HPDE6-E6E7 (cell line): ENCODE measurements around the gene PIR.

Experiments
- DNase-seq: peaks from one replicate; pipeline ENCODE4 v3.0.0; 2011; ENCODE audit warnings: missing footprints; ENCODE audit errors: extremely low spot score

Gene PIR

DNA sequence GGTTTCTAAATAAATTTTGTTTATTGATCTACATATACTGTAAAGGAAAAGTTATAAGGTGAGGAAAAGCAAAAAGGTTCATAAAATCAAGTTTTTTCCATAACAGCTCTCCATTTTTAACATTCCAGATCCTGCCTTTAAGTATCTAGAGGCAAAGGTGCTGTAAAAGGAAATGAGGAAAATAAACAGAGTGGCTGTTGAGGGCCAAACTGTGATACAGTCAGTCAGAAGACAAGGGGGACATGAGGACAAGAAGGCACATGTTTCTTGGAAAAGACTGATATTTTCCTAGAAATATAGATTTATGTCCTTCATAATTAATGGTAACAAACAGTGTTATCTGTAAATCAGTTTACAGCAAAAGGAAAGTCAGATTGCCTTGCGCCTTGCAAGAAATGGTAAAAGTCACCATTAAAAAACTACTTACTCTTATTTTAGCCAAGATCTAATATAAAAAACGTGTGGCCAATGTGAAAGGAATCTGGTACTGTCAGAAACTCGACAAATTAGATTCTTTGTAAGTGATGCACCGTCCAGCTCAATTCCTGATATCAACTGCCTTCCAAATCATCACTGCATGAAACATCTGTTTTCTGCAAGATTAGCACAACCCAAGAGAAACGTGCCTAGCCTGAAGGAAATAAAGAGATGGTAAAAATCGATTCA lies 75.0 kb downstream of the PIR start:
- DNase-seq: no peak

DNA sequence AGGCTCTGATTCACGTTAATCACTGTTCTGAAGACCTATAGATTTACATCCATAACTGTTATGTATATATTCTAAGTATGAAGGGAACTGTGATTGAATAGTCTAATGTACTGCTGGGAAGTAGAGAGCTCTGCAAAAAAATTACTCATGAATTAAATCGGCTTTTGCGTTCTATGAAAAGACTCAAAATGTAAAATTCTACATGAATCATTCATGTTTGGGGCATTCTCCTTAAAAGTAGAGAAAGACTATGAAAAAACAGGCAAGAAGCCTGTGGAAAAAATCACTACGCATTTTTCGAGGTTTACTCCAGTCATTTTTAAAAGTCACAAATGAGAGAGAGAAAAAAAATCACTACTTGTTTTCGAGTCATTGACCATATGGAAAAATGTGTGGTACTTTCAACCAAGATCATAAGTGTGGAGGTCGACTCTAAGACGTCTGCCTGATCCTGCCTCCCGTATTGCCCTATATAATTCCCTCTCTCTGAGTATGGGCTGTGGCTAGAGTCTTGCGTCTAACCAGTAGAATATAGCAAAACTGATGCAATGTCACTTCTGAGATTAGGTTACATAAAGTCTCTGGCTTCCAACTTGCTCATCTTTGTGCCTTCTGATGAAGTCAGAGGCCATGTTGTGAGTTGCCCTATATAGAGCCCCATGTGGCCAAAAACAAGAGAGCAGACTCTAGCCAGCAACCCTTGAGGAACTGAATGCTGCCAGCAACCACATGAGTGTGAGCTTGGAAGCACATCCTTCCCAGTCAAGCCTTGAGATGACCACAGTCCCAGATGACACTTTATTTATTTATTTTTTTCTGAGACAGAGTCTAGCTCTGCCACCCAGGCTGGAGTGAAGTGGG lies 76.8 kb downstream of the PIR start:
- DNase-seq: no peak

DNA sequence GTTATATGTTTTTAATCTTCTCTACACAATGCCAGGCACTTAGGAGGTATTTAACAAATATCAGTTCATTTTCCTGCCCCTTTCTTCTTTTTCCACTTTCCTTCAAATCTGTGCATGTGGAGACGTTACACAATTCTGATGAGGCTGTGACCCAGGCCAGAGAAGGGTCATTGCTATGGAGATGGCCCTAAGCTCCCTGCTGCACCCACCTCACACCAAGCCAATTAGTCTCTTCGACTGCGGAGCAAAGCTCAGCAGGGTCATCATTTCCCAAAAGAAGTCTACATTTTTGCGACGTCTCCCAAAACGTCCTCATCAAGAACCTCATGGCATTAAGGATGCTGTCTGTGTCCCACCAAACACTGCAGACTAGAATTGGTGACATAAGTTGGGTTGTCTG lies 80.0 kb downstream of the PIR start:
- no peak for DNase-seq

DNA sequence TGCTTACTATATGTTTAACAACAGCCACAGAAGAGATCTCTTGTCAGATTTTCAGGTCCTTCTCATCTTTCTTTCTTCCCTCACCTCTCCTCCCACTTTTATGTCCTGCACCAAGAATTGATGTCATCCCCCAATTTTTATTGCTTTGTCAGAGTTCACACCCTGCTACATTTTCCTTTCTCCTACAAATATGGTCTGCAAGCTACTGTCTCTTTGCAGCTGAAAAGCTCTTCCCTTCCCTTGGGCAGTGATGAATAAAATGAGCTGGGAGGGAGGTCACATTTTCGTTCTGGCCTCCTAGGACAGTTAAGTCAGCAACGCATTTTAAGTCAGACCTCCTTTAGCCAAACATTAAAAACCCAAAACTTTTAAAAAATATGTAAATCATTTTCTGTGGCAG lies 82.2 kb downstream of the PIR start:
- no peak for DNase-seq

DNA sequence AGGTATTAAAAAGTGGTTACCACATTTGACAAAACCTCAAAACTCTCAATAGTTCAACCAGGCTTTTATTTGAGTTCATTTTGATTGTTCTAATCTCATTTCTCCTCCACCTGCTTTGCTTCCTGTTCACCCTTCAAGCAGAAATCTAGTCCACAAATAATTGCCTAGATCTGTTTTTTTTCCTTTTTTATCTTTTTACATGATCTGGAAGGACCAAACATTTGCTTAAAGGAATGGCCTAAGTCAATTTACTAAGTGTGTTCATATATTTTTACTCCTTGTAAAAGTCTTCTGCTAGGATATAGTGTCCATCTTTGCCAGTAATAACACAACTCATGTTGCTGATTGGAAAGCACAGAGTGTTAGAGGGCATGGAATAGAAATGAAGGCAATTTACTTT lies 82.7 kb downstream of the PIR start:
- no peak for DNase-seq

DNA sequence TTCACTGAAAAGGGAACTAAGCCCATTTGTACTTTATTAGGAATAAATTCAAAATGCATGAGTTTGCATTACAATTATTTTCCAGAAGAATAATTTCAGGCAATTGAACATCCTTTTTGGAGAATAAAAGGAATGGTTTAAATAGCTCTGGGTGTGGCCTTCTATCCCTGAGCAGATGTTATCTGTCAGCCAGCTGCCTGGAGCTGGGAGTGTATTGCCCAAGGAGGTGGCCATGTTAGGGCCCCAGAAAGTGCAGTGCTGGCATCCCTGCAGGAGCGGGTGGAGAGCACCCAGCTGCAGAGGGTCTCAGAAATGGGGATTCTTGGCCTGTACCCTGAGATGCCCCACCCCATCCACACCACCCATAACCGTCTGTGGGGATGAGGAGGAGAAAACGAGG lies 87.3 kb downstream of the PIR start:
- no peak for DNase-seq

DNA sequence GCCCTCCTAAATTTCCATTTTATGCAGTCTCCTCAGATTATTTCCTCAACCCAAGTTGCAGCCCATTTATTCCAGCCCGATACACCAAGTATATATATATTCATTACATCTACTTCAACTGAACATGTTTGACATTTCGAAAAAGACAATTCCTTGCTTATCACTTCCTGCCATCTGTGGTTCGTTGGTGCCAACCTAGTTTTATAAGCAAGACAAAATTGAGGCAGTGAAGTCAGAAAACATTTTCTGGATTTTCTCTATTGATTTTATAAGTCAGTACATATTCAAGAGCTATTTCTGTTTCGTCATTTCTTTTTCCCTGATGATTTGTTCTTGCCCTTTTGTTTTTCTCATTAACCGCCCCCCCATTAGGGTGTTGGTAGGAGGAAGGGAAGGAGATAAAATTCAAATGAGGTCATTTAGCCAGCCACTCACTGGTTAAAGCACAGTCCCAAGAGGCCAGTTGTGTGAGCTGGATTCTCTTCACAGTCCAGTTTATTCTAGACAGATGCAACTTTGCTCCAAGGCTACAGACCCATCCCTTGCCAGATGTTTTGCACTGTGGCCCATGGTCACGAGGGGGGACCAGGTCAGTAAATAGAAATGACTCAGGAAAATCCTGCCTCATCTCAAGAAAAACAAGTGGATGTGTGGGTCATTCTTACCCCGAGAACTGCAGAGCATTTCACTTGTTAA lies 88.6 kb downstream of the PIR start:
- no peak for DNase-seq

DNA sequence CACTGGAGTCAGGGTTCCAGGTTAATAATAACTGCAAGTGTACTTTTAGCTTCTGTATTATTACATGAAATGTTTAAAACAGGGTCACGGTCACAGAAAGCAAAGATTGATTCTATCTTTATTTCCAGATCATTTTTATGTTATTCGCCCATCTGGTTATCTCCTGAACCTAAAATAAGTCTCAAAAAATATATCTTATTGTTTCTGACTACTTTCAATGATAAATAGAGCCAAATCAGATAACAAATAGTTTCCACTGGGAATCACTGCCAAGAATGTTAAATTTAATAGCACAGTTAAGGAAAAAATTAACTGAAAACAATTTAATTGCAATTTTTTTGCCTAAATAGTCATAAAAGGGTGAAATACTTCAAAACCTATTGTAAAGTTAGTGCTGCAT lies 91.8 kb downstream of the PIR start:
- no peak for DNase-seq

DNA sequence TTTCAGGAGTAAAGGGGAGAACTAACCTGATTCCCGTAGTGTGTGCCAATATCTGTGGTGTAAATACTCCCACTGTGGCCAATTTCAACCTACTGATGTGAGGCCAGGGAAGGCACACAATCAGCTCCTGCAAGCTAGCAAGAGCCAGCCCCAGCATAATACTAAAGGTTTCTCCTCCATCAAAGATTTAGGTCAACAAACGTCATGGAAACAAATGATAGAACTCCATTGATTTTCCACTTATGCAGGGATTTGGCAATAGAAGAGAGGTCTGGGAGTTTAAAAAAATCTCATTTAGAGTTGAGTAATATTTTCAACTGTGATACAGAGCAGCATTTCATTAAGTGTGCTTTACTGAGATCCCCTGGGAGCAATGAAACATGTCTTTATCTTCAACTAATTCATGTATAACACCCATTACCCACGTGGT lies 93.2 kb downstream of the PIR start:
- no peak for DNase-seq

DNA sequence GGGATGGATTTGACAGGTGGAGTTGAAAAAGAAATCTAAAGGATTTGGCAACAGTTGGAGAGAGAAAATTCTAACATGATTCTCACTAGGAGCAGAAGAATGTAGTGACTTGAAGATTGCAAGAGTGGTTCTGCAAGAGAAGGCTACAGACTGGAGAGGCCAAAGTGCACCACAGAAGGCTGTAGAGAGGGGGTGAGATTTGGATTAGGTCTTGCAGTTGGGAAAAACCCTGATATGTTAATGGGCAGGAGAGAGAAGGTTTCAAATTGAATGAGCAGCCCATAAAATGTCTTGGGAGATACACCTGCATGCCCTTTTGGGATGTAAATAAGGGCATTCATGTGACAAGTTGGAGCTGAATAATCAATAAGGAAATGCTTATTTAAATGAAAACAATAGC lies 94.3 kb downstream of the PIR start:
- DNase-seq: no peak

DNA sequence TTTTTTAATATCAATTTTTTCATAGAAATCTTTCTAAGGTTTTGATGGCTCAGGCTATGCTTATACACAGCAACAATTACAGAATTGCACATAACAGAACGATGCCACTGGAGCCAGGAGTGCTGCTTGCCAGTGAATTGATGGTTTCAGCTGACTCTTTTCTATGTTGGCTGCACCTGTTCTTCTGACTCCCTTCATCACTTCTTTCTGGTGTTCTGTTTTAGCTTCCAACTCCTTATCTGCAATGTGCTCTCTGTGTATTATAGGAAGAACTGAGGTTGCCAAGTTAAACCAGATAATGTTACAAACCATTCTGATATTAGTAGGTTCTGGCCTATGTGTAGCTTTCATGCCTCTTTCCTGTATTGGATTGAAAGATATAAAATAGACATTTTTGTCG lies 97.3 kb downstream of the PIR start:
- no peak for DNase-seq

DNA sequence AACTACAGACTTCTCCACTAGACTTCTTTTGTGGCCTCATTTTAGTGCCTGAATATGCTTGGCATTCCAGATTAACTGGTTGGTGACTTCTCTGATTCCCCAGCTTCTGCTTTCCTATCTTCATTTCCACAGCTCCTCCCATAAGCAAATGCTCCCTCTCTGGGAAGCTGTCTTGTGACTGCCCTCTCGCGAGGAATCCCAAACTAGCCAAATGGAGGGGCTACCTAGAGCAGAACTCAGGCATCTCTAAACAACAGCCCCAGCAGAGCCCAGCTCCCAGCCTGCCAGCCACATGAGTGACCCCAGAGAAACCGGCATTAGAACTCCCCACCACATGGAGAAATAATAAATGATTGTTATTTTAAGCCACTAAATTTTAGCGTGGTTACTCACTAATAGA lies 101.3 kb downstream of the PIR start:
- DNase-seq: no peak

DNA sequence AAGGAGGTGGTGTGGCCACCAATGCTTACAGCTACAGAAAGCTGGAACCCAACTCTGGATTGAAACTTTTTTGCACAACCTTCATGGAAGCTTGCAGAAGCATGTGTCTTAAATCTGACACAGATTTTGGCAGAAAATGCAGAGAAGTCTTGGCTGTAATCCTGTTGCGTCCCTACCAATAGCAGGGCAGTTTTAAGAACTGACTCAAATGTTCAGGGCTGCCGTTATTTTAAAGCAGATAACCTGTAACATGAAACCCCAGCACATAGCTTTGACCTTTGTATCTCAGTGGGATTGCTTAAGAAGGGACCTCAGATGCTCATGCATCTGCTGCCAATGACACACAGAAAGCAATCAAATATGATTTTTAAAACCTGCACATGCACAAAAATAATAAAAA lies 108.8 kb downstream of the PIR start, which contains the start of gene VEGFD:
VEGFD (minus strand) TSS at position 110 of the 400 bp plus-strand sequence. CDS start 467 bp downstream, outside the sequence.
- DNase-seq: no peak

DNA sequence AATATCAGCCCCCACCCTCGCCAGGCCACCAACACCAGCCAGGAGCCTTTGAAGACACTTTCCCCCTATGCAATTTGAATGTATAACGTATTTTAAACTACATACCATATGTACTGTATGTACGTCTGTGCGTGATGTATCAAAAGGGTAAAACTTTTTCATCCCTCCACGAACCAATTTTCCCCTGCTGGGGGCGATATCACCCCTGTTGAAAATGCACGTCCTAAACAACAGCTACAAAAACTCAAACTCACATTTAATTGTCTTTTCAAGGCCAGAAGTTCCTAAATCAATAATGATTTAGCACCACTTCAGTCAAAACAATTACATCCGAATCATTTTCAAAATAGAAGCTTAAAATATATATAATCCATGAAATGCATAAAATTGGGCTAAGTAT lies 110.3 kb downstream of the PIR start:
- DNase-seq: no peak

DNA sequence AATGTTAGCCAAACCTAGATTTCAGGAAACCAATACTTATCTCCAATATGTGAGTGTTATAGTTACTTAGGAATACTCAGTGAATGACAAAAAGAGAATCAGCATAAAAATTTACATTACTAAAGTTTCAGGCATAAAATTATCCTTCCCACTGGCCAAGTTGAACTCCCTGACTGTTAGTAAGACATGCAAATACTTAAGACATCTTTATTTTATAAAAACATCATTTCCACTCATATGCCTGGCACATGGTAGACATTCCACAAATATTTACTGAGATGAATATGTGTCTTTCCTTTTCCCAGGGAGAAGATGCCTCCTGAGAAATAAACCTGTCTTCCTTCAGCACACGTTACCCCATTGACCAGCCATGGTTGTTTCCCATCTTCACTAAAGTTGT lies 116.2 kb downstream of the PIR start:
- no peak for DNase-seq

DNA sequence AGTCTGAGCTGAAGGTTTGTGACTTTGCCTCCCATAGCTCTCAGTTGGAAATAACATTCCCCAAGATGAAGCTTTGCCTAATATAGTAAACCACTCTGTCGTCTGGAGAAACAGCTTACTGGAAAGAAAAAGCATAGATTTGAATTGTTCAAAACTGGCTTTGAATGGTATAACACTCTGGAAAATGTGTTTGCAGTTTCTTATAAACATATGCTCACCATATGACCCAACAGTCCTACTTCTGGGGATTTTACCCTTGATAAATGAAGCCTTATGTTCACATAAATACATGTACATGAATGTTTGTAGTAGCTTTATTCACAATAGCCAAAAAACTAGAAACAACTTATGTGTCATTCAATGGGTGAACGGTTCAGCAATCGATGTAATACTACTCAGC lies 119.2 kb downstream of the PIR start:
- no peak for DNase-seq

DNA sequence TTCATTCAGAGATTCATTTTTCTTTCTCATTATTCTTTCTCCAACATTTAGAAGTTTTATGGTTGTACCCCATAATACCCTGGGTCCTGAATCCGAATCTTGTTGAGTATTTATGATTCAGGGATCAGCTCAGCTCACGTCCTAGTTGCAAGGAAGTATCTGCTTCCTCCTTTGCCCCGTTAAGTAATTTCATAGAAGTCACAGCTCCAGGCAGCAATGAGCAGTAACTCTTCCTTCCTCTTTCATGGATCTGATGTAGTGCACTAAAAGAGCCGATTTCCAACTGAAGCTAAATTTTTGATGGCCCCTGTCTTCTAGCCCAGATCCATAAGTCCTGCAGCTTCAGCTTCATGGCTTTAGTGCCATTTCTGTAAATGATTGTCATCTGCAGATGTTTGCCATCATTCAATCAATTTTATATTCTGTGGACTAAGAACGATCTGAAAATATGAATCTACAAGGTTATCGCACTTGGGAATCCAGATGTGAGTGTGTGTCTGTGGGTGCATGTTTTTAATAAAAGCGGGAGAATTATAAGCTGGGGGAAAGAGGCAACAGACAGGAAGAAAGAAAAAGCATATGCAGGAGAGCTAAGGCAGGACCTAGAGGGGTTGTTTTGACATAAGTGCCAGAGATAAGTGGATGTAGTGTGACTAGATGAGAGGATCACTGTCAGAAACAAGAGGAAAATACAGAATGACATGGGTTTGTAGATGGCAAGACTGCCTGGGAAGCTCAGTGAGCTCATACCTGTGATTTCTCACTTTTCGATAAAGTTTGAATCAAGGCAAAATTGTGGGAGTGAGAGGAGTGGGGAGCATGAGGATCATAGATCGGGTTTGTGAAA lies 126.4 kb downstream of the PIR start:
- no peak for DNase-seq

DNA sequence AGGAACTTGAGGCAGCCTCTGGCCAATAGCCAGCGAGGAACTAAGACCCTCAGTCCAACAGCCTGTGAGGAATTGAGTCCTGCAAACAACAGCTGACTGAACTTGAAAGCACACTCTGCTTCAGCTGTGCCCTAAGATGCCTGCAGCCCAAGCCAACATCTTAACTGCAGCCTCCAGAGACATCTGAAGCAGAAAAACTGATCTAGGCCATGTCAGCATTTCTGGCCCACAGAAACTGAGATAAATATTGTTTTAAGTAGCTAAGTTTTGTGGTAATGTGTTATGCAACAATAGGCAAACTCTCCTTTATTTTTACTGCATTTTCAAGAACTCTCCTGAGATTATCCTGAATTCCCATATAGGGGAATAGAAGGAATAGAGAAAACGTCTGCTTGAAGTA lies 133.4 kb downstream of the PIR start:
- no peak for DNase-seq

DNA sequence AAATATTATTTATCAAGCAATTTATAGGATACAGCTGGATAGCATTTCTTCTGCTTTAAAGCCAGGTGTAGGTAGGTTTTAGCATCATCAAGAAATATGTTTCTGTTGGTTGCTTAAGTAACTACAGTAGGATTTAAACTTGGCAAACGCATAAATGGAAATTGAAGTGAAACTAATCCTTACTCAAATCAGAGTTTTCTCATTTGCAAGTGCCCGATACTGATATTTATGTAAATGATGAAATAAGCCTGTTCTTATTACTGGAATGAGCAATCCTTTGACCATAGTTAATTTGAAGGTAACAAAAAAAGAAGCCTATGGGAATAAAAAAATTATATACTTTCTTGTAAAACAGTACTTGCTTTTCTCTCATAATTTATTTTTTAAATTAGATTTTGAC lies 134.6 kb downstream of the PIR start:
- no peak for DNase-seq

DNA sequence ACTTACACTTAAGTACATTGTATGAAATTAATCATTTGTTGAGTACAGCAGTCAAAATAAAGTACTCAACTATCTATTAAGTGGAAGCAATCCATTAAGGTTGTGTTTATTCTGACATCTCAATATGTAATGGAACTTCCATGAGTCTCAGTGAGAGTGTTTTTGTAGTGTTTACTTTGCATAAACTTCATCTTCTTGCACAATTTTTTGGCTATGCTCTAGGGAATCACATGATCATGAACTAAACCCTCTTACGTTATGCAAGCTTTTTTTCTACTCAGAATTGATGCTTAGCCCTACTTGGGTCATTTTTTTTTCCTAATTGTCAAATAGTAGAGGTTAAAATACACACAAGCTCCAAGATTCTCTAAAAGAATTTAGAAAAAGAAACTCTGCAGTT lies 136.7 kb downstream of the PIR start:
- DNase-seq: no peak

DNA sequence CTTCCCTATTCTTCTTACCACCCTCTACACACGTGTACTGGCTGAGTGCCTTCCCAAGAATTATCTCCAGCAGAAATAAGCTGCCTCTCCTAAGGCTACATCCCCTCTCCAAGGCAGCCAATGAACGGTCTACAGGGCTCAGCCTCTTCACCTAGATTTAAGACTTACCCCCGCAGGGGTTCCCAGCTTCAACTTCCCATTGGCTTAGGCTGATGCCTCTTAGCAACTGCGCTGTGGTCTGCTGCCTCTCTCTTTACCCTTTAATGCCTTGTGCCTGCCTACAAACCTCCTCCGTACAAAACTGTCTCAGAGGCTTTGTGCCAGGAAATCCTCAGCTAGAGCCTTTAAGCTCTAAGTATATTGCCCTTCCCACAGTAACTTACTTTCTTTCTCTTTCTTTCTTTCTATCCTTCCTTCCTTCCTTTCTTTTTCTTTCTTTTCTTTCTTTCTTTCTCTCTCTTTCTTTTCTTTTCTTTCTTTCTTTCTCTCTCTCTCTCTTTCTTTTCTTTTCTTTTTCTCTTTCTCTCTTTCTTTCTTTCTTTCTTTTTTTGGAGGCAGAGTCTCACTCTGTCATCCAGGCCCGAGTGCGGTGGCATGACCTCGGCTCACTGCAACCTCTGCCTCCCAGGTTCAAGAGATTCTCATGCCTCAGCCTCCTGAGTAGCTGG lies 142.7 kb downstream of the PIR start:
- no peak for DNase-seq
